Measurements from ENCODE around the gene RNF167. TPM values are rescaled to one million over a fixed set of nuclear protein-coding genes. Genes with fewer than 3 reads are reported as not detected.
A peak's percentile ranks its signal among the peaks of the same experiment; 100 is the strongest.

The RNF167 gene
- total and polyA plus RNA-seq, 2 of the 4 experiments (the other 2 are of a cell fraction): 13.1 to 79.5 TPM

- POLR2A ChIA-PET (ENCODE audit: unreplicated experiment): interaction anchor here (0.6 to 2.0 kb wide), 2 partner anchors 8 to 26 kb away, joined by 3 to 14 read pairs; partner anchors contain the start of gene SPAG7
- intact Hi-C loops (cut with micrococcal nuclease) (loop anchor here (1.0 kb wide), 1 partner anchor 31 kb away; no protein-coding TSS in a partner anchor), dilution Hi-C loops (cut with HindIII; ENCODE audit: low sequenced_read_pairs, unreplicated experiment) (no loop called here), in situ Hi-C loops (cut with MboI; ENCODE audit: low sequenced_read_pairs) (no loop called here)
- Histone ChIP-seq H3K4me1 (ENCODE audit: control insufficient read depth, insufficient read depth, low read length) (peaks cover 18% of the 10 kb centered on the region), H2BK120ac (ENCODE audit: low read depth, low read length) (peak overlapping the region; percentile 85; the same call in 1 of the 2 replicates), H3K9ac (ENCODE audit: low read depth, low read length) (peak overlapping the region; percentile 84), H3K4me3 (ENCODE audit: insufficient read depth, low read depth, low read length) (peak overlapping the region; percentile 68), H3K23ac (ENCODE audit: low read depth, low read length) (peak overlapping the region; percentile 79), H2BK15ac (ENCODE audit: low read depth, low read length) (no peak overlapping the region), H3K9me3 (ENCODE audit: control insufficient read depth, insufficient read depth, low read length) (no peaks in the 10 kb centered on the region), H3K79me1 (ENCODE audit: low read depth in 1 of 2, low read length in 2 of 2) (peaks cover 22 to 65% of the 10 kb centered on the region in 2 experiments; a peak in 3 of 4 replicates), H3K9me1 (ENCODE audit: insufficient read depth, low read length) (peaks cover 15% of the 10 kb centered on the region; the same call in 1 of the 2 replicates), H2AK9ac (replicated peaks; ENCODE audit: low read depth, low read length, poor library complexity) (peak overlapping the region; percentile 99), H3K18ac (ENCODE audit: low read depth, low read length) (no peak overlapping the region), H3K4me2 (ENCODE audit: low read depth, low read length) (peak overlapping the region; percentile 72), H4K91ac (ENCODE audit: insufficient read depth, low read depth, low read length) (peak overlapping the region; percentile 93; the same call in 1 of the 2 replicates), H4K8ac (ENCODE audit: low read depth in 2 of 2, low read length in 2 of 2) (peak overlapping the region; percentile 82 to 99), H3K14ac (replicated peaks; ENCODE audit: low read depth, low read length) (peak overlapping the region; percentile 69), H3K4ac (ENCODE audit: low read depth, low read length) (peak overlapping the region; percentile 92), H3K36me3 (ENCODE audit: control insufficient read depth, insufficient read depth, low read length) (peaks cover 49% of the 10 kb centered on the region), H2BK20ac (ENCODE audit: low read depth, low read length) (no peak overlapping the region), H2AFZ (replicated peaks; ENCODE audit: low read length, poor library complexity) (peak overlapping the region; percentile 89), H4K5ac (ENCODE audit: low read depth, low read length) (peak overlapping the region; percentile 72), H3K56ac (ENCODE audit: extremely low read depth, insufficient read depth, low read length) (peak overlapping the region; percentile 90), H4K20me1 (ENCODE audit: insufficient read depth, low read length) (peaks cover 45% of the 10 kb centered on the region), H2BK5ac (ENCODE audit: low read depth, low read length, poor library complexity, severe bottlenecking) (peak overlapping the region; percentile 55), H3K27me3 (ENCODE audit: control insufficient read depth, insufficient read depth, low read length) (no peaks in the 10 kb centered on the region), H3K27ac (ENCODE audit: insufficient read depth, low read length) (peak overlapping the region; percentile 78), H2AK5ac (ENCODE audit: low read depth, low read length) (peak overlapping the region; percentile 93)
- peak; percentile 52 for ATAC-seq (ENCODE audit: low read depth)
- no peak for DNase-seq
- CTCF ChIA-PET: interaction anchor here (1.6 kb wide), 1 partner anchor 27 kb away, joined by 3 read pairs; the partner anchor contains the start of gene SPAG7
- BruUV-seq (replicated peaks): TSS peak; percentile 83
- no CpG with 5 or more reads among the region's 29 CpGs for WGBS, 2 experiments (ENCODE audit: extremely low coverage in 2 of 2, insufficient read length in 1 of 2)
- TF ChIP-seq RCOR1 (IDR thresholded peaks at IDR 0.05; ENCODE audit: insufficient replicate concordance, low read length) (no peak), NFE2L2 (IDR thresholded peaks at IDR 0.05; ENCODE audit: low read depth, low read length) (no peak), USF2 (IDR thresholded peaks at IDR 0.05; ENCODE audit: low read depth, low read length) (no peak), MXI1 (IDR thresholded peaks at IDR 0.05; ENCODE audit: borderline replicate concordance, low read depth, low read length) (peak; percentile 4; the same call in 1 of the 2 replicates), CTCF (conservative IDR thresholded peaks at IDR 0.05; ENCODE audit: low read depth, low read length) (no peak), MAFK (IDR thresholded peaks at IDR 0.05; ENCODE audit: low read depth, low read length) (no peak), FOS (IDR thresholded peaks at IDR 0.05; ENCODE audit: low read depth, low read length) (no peak), MAZ (IDR thresholded peaks at IDR 0.05; ENCODE audit: borderline replicate concordance, low read depth, low read length) (no peak), ELK1 (IDR thresholded peaks at IDR 0.05; ENCODE audit: borderline replicate concordance, low read depth, low read length) (no peak), RFX5 (IDR thresholded peaks at IDR 0.05; ENCODE audit: low read depth, low read length) (no peak), CHD1 (IDR thresholded peaks at IDR 0.05; ENCODE audit: low read depth, low read length) (no peak), SMC3 (IDR thresholded peaks at IDR 0.05; ENCODE audit: low read depth, low read length) (no peak), CEBPB (IDR thresholded peaks at IDR 0.05; ENCODE audit: low read depth, low read length) (peak; percentile 73)
These were observed 669 bp downstream of the RNF167 start for GRCh38 chr17:4940555-4941318.
